Stimulated activated CD8-positive, alpha-beta memory T cell treated with anti-CD3 and anti-CD28 coated beads, Interleukin-12 subunit alpha, Interleukin-12 subunit beta, amount 100 ng/mL, for 24 hours (primary cell): Measurements from ENCODE around the gene SLFN12L.
"Not testable (repeated sequence)": the region's sequence is repeated elsewhere in the genome, so short reads cannot be mapped to it uniquely, and the experiment has no call there.

Source experiments
- DNase-seq: peaks from one replicate; pipeline ENCODE4 v3.0.0-alpha.2; 2020; ENCODE audit errors: extremely low read depth

SLFN12L gene

GRCh38 chr17:35542990-35543389, 5.5 kb upstream of the SLFN12L start:
- DNase-seq: no peak

GRCh38 chr17:35541434-35541833, 4.0 kb upstream of the SLFN12L start:
- no peak for DNase-seq

- no peak for DNase-seq
Observed at GRCh38 chr17:35540589-35541404, 3.3 kb upstream of the SLFN12L start.

GRCh38 chr17:35539659-35540026, 2.2 kb upstream of the SLFN12L start:
- no peak for DNase-seq

DNA sequence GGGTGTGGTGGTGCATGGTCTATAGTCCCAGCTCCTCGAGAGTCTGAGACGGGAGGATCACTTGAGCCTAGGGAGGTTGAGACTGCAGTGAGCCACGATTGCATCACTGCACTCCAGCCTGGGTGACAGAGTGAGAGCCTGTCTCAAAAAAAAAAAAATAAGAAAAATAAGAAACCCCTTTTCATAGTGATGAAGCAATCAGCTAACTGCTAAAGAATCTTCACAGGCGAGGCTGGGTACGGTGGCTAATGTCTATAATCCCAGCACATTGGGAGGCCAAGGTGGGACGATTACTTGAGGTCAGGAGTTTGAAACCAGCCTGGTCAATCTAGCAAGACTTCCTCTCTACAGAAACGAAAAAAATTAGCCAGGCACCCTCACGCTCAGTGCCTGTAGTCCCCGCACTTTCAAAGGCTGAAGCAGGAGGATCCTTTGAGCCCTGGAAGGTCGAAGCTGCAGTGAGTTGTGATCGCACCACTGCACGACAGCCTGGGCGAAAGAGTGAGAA, 760 bp downstream of the SLFN12L start:
- DNase-seq: no peak

DNA sequence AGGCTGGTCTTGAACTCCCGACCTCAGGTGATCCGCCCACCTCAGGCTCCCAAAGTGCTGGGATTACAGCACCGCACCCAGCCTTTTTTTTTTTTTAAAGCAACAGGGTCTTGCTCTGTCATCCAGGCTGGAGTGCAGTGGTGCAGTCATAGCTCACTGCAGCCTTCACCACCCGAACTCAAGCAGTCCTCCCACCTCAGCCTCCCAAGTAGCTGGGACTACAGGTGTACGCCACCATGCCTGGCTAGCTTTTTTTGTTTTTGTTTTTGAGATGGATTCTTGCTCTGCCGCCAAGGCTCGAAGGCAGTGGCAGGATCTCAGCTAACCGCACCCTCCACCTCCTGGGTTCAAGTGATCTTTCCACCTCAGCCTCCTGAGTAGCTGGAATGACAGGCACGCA, 2.1 kb downstream of the SLFN12L start:
- not testable (repeated sequence) for DNase-seq

- no peak for DNase-seq
Observed at GRCh38 chr17:35534576-35535093, 2.8 kb downstream of the SLFN12L start.

GRCh38 chr17:35531160-35531559, 6.3 kb downstream of the SLFN12L start:
- no peak for DNase-seq

DNA sequence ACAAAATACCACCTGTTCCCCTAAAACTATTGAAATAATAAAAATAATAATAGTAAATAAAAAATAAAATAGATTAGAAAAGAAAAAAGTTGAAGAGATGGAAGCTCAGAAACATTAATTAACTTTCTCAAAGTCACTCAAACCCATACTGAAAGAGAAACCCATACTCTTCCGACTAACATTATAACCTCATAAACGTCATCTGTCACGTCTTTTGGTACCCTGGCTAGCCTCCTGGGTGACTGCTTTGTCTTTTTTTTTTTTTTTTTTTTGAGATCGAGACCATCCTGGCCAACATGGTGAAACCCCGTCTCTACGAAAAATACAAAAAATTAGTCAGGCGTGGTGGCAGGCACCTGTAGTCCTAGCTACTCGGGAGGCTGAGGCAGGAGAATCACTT, 7.6 kb downstream of the SLFN12L start:
- DNase-seq: no peak

DNA sequence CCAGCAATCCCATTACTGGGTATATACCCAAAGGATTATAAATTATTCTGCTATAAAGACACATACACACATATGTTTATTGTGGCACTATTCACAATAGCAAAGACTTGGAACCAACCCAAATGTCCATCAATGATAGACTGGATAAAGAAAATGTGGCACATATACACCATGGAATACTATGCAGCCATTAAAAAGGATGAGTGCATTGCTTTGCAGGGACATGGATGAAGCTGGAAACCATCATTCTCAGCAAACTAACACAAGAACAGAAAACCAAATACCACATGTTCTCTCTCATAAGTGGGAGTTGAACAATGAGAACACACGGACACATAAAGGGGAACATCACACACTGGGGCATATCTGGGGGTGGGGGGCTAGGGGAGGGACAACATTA, 8.2 kb downstream of the SLFN12L start:
- DNase-seq: not testable (repeated sequence)

GRCh38 chr17:35523296-35523695, 14.2 kb downstream of the SLFN12L start:
- no peak for DNase-seq

DNA sequence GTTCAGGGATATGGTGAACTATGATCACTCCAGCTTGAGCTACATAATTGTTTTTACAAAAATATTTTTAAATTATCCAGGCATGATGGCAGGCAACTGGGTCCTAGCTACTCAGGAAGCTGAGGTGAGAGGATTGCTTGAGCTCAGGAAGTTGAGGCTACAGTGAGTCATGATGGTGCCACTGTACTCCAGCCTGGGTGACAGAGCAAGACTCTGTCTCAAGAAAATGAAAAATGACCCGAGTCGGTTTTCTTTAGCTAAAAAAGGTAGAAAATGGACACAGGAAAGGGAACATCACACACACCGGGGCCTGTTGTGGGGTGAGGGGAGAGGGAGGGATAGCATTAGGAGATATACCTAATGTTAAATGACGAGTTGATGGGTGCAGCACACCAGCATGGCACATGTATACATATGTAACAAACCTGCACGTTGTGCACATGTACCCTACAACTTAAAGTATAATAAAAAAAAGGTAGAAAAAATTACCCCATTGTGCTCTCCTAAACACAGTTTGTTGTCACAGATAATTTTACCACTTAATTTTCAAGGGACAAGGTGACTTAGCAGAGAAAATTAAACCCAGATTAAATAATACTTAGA, 15.7 kb downstream of the SLFN12L start:
- DNase-seq: not testable (repeated sequence)

GRCh38 chr17:35521150-35521549, 16.3 kb downstream of the SLFN12L start:
- no peak for DNase-seq

DNA sequence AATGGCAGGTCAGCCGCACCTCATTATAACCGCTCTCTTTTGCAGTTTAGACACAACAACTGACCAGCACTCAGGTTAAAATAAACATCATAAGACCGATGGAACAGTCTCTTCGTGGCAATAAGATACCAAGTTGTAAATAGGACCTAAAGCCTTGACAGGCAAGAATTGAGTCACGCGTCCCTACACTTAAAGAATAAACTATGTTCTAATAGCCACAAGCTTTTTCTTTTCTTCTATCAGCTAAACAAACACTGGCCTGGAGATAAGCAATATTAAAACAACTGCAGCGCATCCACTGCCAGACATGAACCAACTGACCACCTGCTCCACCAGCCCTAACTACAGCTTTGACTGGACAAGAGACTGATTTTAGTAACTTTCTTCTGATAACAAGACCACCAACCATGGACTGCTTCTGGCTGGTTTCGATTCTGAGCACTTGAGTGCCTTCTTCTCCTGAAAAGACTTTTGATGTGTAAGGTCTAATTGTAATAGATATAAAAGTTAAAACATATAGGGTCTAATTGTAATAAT, 17.5 kb downstream of the SLFN12L start:
- no peak for DNase-seq

- DNase-seq: no peak
Observed at GRCh38 chr17:35519439-35519838, 18.0 kb downstream of the SLFN12L start.

GRCh38 chr17:35518431-35518830, 19.0 kb downstream of the SLFN12L start:
- not testable (repeated sequence) for DNase-seq

GRCh38 chr17:35515027-35515426, 22.5 kb downstream of the SLFN12L start:
- no peak for DNase-seq

GRCh38 chr17:35514564-35514963, 22.9 kb downstream of the SLFN12L start:
- DNase-seq: no peak

DNA sequence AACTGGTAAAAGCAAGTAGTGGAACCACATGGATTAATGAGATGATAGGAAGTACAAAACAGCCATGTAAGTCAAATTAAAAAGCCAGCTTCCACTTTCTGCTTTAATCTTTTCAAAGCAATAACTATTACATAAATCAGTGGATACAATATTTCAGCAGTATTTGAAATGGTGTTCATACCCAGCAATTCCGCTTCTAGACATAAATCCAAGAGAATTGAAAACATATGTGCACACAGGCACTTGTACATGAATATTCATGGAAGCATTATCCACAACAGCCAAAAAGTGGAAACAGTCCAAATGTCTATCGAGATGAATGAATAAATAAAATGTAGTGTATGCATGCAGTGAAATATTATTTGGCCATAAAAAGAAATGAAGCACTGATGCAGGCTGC, 27.4 kb downstream of the SLFN12L start:
- DNase-seq: no peak

- not testable (repeated sequence) for DNase-seq
Observed at GRCh38 chr17:35507714-35508113, 29.8 kb downstream of the SLFN12L start.

- no peak for DNase-seq
Observed at GRCh38 chr17:35499548-35499947, 37.9 kb downstream of the SLFN12L start.

DNA sequence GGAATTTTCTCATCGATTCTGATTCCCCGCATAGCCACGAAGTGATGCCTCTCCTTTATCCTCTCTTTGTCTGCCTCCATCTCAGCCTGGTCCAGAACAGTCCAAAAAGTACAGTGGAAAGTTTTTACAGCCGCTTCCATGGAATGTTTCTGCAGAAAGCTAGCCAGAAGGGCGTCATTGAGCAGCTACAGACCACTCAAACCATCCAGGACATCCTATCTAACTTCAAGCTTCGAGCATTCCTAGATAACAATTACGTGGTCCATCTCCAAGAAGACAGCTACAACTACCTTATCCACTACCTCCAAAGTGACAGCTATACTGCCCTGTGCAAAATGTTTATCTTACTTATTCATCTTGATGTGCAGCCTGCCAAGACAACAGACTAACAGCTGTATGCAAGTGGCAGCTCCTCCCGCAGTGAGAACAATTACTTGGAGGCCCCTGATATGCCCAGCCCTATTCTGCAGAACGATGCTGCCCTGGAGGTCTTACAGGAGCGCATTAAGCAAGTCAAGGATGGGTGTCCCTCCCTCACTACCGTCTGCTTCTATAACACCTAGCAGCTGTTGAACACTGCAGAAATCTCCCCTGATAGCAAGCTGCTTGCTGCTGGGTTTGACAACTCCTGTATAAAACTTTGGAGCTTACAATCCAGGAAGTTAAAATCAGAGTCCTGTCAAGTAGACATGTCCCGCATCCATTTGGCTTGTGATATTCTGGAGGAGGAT, 38.9 kb downstream of the SLFN12L start:
- DNase-seq: no peak
